ENCODE results near the gene BATF2.
A peak's percentile ranks its signal among the peaks of the same experiment; 100 is the strongest.
"Not testable (repeated sequence)": the region's sequence is repeated elsewhere in the genome, so short reads cannot be mapped to it uniquely, and the experiment has no call there.

BATF2 gene, protein sequence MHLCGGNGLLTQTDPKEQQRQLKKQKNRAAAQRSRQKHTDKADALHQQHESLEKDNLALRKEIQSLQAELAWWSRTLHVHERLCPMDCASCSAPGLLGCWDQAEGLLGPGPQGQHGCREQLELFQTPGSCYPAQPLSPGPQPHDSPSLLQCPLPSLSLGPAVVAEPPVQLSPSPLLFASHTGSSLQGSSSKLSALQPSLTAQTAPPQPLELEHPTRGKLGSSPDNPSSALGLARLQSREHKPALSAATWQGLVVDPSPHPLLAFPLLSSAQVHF

DNA sequence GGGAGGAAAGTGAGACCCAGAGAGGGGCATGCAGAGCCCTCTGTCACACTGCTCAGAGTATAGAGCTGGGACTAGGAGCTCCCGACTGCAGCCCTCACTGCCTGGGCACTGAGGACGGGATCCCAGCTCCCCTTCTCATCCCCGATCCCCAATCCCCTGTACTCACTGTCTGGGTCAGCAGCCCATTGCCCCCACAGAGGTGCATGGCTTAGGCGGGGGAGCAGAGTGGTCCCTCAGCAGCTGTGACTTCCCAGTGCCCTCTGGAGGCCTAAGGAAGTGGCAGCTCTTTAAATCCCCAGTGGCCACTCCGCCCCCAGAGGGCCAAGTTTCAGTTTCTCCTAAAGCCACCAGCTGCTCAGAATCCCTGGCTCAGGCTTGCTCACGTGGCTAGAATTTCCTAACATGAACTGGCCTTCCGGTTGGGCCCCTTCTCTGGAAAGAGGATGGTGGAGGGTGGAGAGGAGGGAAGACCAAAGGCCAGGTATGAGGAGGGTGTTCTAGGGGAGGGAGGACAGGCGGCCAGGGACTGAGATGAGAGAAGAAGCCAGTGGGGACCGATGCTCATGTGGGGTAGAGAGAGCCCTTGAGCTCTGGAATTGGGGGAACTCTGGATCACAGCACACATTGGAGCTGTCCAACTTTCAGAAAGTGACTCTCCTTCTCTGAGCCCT is at the start of gene BATF2:
BATF2 (minus strand) TSS at position 262 of the 671 bp plus-strand sequence; CDS start at position 205, 57 bp downstream.
- peak; percentile 69 for DNase-seq (ENCODE audit: low read depth)

DNA sequence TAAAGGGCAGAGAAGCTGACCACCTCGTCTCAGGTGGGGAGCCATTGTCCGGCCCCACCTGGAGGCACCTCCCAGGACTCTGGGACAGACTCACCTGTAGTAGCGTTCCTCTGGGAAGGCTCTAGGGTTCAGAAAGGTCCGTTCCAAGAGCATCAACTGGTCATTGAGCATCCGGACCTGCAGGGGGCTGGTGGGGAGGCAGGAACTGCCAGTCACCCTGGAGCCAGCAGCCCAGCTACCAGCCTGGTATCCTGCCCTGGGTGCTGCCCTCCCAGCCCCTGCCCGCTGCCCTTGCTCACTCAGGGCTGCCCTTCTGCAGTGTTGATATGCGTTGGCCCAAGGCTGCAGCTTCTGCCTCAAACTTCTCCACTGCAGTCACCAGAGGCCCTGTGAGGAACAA is 49.0 kb upstream of the BATF2 start:
- no peak for DNase-seq (ENCODE audit: low read depth)

DNA sequence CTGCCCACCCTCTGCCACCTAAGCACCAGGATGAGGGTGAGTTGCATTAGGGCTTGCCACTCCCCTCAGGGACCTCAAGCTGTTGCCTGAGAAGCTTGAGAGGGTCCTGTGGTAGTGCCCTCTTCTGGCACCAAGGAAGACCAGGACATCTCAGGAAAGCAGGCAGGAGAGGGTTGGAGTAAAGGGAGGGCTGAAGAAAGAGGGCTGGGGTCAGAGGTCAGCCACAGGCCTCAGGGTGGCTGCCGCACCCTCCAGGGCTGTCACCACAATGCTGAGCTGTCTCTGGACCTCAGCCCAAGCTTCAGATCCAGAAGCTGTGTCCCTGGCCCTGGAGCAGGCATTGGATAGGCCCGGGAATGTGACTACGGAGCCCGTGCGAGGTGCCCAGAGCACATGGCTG is 48.3 kb upstream of the BATF2 start:
- no peak for DNase-seq (ENCODE audit: low read depth)

DNA sequence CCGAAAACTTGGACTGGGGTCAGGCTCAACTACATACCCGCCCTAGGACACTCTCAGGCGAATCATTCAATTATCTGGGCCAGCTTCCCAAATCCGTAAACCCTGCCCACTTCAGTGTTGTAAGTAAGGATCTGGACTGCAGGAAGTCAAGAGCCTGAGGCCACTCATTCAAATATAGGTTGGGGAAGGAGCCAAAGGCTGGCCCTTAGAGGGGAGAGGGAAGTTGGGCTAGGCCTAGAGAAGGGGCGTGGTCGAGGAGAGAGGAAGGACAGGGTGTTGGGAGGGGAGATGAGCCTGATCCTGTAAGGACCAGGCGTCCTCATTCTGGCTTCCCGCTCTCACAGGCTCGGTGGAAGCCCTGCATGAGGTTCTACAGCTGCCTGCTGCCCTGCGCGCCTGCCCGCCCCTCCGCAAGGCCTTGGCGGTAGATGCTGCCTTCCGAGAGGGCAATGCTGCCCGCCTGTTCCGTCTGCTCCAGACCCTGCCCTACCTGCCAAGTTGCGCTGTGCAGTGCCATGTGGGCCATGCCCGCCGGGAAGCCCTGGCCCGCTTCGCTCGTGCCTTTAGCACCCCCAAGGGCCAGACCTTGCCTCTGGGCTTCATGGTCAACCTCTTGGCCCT is 47.2 kb upstream of the BATF2 start:
- no peak for DNase-seq (ENCODE audit: low read depth)

DNA sequence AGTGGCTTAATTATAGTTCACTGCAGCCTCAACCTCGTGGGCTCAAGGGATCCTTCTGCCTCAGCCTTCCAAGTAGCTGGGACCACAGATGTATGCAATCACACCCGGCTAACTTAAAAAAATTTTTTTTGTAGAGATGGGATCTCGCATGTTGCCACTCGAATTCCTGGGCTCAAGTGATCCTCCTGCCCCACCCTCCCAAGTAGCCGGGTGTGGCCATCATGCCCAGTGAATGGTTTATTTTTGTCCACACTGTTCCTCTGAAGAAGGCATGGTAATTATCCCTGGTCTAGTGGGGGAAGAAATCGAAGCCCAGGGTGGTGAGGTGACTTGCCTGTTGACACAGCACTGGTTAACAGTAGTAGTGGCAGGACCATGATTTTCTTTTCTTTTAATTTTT is 46.1 kb upstream of the BATF2 start:
- DNase-seq (ENCODE audit: low read depth): no peak

DNA sequence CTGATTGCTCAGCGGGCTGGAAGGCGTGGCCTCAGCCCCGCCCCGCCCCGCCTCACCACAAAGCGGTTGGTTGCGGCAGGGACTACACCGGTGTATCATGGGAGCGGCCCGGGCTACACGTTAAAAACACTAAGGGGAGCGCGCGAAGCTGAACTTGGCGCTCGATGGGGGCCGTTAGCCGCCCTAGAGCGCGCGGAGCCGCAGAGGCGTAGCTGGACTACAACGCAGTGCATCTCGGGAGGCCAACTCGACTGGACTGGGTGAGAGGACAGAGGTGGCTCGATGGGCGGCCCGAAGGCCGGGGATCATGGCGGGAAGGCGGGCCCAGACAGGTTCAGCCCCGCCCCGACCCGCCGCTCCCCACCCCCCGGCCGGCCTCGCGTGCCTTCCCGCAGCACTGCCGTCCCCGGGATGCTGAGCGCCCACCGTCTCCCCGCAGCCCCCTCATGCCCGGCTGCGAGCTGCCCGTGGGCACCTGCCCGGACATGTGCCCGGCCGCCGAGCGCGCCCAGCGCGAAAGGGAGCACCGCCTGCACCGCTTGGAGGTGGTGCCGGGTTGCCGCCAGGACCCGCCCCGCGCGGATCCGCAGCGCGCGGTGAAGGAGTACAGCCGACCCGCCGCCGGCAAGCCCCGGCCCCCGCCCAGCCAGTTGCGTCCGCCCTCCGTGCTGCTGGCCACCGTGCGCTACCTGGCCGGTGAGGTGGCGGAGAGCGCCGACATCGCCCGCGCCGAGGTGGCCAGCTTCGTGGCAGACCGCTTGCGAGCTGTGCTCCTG is 44.3 kb upstream of the BATF2 start, which contains the start of gene SAC3D1:
SAC3D1 (plus strand) TSS at position 364 of the 776 bp plus-strand sequence; CDS start at position 447, 83 bp downstream.
- peak; percentile 92 for DNase-seq (ENCODE audit: low read depth)

DNA sequence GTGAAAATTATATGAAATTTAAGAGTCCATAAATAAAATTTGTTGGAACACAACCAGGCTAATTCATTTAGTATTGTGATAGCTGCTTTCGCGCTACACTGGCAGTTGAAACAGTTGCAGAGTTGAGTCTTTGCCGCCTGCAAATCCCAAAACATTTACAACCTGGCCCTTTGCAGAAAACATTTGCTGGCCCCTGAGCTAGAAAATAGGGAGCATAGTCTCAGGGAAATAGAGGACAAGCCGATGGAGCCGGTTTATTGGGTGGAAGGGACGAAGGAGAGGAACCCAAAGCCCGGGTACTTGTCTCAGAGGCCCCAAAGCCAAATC is 43.7 kb upstream of the BATF2 start:
- DNase-seq (ENCODE audit: low read depth): no peak

DNA sequence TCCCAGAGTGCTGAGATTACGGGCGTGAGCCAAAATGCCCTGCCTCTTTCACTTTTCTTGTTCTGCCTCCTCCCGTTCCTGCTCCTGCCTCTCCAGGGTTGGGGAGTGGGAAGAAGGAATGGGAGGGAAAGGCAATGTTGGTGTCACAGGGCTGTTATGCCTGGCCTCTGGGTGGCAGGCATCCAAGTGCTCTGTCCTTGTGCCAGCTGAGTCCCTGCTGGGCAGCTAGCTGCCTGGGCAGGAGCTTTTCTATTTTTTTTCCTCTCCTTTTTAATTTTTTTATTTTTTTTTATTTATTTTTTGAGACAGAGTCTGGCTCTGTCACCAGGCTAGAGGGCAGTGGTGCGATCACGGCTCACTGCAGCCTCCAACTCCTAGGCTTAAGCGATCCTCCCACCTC is 40.2 kb upstream of the BATF2 start:
- no peak for DNase-seq (ENCODE audit: low read depth)

DNA sequence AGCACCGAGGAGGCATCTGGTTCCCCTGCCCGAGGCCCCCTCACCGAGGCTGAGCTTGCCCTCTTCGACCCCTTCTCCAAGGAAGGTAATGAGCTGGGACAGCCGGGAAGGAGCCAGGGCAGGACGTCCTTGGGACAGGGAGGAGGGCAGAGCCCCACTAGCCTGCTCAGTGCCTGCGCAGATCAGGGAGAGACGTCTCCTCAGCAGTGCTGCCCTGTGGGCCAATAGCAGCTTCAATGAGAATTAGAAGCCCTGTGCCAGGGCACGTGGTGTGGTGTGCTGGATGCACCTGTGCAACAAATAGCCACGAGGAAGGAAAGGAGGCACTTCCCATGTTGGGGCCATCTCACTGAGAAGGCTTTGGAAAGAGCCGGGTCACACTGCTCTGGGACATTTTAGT is 38.8 kb upstream of the BATF2 start:
- no peak for DNase-seq (ENCODE audit: low read depth)

DNA sequence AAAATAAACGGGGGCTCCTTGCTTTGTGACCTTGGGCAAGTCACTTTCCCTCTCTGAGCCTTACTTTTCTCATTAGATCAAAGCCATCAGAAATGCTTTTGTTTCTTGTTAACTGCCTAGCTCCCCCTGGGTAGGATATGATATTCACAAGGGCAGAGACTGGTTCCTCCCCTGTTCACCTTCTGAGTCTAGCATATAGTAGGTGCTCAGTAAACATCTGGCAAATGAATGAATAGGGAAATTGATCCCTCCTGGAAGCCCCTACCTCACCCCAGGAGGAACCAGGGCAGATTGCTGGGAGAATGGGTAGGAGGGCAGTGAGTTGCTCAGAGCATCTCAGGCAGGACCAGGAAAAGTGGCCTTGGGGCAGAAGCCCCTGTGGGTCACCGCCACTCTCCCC is 37.7 kb upstream of the BATF2 start:
- DNase-seq (ENCODE audit: low read depth): no peak

DNA sequence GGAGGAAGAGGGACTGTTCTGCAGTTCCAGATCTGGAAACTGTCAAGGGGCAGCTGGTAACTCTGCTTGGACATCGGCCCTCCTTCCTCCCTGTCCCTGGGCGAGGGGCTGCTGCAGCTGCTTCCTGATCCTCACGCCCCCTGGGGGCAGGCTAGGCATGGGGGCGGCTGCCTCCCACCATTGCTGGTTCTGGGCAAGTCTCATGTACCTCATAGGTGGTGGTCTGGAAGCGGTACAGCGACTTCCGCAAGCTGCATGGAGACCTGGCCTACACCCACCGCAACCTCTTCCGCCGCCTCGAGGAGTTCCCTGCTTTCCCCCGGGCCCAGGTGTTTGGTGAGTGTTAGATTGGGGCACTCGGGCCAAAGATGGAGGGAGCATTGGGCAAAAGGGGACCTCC is 35.4 kb upstream of the BATF2 start:
- no peak for DNase-seq (ENCODE audit: low read depth)

DNA sequence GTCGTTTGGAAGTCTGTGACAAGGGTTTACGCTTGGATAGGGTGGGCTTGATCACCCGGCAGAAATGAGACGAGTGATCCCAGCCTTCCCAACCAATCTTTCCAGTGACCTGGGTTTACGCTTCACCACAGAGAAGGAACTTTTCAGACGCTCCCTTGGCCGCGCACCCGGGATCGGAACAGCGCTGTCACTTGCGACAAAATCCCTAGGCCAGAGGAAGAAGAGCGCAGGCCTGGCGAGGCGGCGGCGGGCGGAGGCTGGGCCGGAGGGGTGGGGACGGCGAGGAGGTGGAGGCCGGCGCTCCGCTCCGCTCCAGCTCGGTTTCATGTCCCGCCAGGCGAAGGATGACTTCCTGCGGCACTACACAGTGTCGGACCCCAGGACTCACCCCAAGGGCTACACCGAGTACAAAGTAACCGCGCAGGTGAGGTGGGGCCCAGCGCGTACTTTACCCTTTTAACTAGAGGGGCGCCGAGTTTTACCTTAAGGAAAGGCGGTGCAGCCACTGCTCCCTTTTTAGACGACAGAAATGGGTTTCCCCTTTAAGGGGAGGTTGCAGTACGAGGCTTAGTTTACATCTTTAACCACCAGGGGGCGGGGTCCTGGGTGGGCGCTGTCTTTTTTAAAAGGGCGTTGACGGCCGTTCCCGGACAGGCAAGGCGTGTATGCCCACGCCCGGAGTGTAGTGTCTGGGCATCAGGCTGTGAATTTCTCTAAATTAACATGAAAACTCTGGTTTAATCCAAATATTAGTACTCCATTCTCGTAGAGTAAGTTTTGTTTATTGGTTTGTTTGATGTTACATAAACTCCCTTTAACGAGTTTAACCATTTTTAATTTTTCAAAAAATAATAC is 30.7 kb upstream of the BATF2 start, which contains the start of gene SNX15:
SNX15 (plus strand) TSS at position 227 of the 855 bp plus-strand sequence; CDS start at position 326, 99 bp downstream.
- DNase-seq (ENCODE audit: low read depth): peak; percentile 97

DNA sequence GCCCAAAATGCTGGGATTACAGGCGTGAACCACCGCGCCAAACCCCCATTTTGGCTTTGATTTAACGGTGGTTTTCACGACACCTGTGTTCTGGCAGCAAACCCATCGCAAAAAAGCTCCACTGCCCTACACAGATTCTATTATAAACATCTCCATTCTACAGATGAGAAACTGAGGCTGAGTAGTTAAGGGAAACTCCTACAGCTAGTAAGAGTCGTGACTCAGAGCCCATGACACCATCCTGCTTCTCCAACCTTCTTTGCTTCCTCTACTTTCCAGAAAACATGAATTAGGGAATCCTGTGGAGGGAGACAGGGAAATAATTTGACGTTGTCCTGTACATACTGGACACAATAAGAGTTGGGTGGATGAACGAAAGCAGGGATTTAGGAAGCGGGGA is 30.0 kb upstream of the BATF2 start:
- no peak for DNase-seq (ENCODE audit: low read depth)

DNA sequence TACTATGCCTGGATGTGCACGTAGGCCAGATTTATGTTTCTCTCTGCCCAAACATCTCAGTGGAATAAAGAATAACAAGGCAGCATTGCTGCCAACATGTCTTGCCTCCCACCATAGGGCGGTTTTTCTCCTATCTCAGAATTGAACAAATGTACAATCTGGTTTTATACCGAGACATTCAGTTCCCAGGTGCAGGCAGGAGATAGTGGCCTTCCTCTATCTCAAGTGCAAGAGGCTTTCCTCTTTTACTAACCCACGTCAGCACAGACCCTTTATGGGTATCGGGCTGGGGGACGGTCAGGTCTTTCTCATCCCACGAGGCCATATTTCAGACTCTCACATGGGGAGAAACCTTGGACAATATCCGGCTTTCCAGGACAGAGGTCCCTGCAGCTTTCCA is 26.7 kb upstream of the BATF2 start:
- DNase-seq (ENCODE audit: low read depth): not testable (repeated sequence)

DNA sequence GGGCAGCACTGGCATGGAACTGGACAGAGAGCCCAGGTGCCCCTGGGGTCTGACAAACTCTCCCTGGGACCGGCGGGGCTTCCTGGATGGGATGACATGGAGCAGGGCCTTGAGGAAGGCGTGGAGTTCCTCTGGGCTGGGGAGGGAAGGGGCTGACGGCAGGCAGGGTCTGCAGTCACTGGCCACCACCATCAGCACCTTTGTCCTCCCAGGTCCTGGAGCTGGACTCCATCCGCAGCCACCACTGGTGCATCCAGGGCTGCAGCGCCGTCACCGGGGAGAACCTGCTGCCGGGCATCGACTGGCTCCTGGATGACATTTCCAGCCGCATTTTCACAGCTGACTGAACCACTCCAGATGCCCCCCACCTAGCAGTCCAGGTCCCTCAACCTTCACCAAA is 24.7 kb upstream of the BATF2 start:
- DNase-seq (ENCODE audit: low read depth): no peak

DNA sequence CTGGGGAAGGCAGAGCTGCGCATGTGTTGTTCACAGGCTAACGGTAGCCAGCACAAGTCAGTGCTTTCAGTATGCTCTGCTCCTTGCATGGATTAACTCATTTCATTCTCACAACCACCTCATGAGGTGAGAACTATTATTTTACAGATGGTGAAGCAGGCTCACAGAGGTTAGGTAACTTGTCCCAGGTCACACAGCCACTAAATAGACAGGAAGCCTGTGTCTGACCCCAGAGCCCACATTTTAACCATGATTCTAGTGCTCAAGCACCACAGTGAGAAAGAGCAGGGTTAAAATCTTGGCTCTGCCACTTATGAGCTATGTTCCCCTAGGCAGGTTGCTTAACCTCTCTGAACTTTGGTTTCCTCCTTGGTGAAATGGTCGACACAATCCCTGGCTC is 24.2 kb upstream of the BATF2 start:
- no peak for DNase-seq (ENCODE audit: low read depth)

DNA sequence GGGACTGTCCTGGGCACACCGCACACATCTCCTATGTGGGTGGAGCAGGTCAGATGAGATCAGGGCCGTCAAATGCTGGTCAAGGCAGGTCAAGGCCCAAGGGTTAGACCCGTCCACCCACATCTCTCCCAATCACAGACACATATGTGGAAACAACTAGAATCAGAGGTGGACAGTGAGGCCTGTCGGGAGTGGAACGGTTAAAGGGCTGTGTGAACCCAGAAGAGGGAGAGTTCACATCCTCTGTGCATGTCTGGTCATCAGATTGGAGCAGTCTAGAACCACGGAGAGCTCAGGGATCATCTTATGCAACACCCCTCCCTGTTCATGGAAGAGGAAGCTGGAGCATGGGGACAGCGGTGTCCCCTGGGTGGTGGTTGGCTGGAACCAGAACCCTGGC is 23.1 kb upstream of the BATF2 start:
- DNase-seq (ENCODE audit: low read depth): no peak

DNA sequence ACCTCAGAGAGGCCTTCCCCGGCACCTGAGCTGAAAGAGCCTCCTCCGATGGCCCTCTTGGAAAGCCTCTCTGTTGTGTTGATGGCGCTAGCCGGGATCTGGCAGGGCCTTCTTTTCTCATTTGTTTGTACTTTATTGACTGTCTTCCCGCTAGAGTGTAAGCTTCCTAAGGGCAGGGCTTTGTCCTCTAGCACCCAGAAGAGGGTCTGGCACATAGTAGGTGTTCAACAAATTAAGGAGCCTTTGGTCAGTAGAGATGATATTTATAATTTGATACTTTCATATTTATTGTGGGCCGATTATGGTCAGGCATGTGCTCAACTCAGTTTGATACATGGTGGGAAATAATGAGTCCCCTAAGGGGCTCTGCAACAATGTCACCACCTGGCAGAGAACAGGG is 21.2 kb upstream of the BATF2 start:
- DNase-seq (ENCODE audit: low read depth): no peak

DNA sequence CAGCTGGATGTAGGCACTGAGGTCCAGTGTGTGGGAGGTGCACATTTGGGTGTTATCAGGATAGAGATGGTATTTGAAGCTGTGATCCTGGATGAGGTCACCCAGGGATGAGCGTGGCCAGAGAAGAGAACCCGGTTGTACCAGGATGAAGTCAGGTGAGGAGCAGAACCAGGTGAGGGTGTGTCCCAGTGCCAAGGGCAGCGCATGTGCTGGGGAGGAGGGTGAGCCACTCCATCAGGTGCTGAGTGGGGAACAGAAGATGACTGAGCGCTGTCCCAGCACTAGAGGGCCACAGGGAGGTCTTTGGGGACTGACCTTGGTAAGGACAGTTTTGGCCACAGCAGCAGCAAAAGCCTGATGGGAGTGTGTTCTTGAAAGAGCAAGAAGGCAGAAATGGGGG is 19.9 kb upstream of the BATF2 start:
- no peak for DNase-seq (ENCODE audit: low read depth)

DNA sequence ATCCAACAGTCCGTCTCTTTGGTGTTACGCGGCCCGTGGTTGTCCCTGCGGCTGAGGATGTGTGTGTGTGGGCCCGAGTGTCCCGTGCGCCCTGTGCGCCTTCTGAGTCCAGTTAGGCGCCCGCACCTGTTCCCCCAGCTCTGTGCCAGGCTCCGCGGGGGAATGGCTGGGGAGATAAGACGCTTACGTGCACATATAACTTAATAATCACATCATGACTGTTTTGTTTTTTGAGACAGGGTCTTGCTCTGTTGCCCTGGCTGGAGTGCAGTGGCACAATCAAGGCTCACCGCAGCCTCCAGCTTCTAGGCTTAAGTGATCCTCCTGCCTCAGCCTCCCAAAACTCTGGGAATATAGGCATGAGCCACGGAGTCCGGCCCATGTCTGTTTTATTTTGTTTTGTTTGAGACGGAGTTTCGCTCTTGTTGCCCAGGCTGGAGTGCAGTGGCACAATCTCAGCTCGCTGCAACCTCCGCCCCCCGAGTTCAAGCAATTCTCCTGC is 18.0 kb upstream of the BATF2 start:
- DNase-seq (ENCODE audit: low read depth): peak; percentile 29

All from iris pigment epithelial cell (primary cell).